GM19193 (cell line): ENCODE results near the gene PYHIN1.

Experiments
- POLR2A ChIP-seq: IDR thresholded peaks from 4 replicates; pipeline ENCODE4 v1.6.1; 2011; ENCODE audit not compliant: insufficient read depth, insufficient read length; ENCODE audit errors: extremely low read depth

PYHIN1 gene

DNA sequence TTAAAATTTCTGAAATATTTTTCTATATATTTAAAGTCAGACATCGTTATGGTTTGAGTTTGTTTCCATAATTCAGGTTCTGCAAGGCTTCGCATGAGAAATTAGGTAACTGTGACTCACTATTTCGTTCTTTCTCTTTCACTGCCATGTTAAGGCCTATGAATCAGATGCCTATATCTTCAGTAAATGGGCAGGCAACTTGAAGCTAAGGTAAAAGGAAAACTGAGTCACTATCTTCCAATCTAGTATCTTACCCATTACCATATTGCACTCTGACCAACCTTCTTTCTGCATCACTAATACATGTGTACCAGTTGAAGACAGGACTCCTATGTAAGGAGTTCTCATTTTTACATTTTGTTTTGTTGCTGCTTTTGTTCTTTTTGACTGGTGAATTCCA is 37.8 kb downstream of the PYHIN1 start:
- TF ChIP-seq POLR2A: no peak

- TF ChIP-seq POLR2A: no peak
Measured at GRCh38 chr1:158969855-158970254, 38.5 kb downstream of the PYHIN1 start.

- no peak for TF ChIP-seq POLR2A
Measured at GRCh38 chr1:158972841-158973240, 41.5 kb downstream of the PYHIN1 start.

DNA sequence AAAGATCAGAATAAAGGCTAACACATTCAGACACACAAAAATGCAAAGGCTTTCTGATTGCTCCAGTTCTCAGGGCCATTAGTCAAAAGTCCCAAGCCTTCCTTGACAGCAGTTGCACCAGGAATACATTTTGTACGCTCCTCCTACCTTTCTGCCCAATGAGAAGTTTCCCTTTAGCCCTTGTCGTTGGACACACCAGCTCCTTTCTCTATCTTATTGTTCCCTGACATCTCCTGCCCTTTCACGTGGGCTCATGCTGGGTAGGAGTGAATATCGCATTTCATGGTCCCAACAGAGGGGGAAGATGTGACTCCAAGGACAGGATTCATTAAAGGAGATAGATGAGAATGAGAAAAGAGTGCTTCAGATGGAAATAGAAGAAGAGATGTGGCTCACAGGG is 44.9 kb downstream of the PYHIN1 start:
- TF ChIP-seq POLR2A: no peak

DNA sequence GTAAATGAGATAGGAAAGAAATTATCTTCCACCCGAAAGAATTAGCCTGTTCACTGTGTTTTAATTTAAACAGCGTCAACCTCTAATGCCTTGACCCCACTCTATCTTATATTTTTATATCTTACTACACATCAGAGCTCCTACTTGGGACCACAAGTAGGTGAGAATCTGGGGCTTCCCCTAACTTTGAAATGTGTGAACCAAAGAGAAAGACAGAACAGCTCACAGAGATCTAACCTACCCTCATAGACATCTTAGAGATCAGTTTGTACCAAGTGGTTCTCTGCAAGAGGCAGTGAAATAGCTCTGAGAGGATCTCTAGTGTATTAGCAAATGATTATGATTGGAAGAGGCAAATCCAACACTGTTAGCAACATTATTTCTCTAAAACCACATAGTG is 47.4 kb downstream of the PYHIN1 start:
- no peak for TF ChIP-seq POLR2A

- TF ChIP-seq POLR2A: no peak
Measured at GRCh38 chr1:158979229-158979628, 47.9 kb downstream of the PYHIN1 start.

GRCh38 chr1:158983235-158983634 is 51.9 kb downstream of the PYHIN1 start:
- no peak for TF ChIP-seq POLR2A

DNA sequence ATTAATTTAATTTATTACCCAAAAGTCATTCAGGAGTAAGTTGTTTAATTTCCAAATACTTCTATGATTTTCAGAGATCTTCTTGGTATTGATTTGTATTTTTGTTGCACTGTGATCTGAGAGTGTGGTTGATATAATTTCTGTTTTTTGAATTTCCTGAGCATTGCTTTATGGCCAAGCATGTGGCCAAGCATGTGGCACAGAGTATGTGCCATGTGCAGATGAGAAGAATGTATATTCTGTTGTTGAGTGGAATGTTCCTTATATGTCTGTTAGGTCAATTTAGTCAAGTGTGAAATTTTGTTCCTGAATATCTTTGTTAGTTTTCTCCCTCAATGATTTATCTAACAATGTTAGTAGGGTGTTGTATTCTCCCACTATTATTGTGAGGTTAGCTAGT is 53.0 kb downstream of the PYHIN1 start:
- TF ChIP-seq POLR2A: no peak

GRCh38 chr1:158989424-158989823 is 58.1 kb downstream of the PYHIN1 start:
- TF ChIP-seq POLR2A: no peak

GRCh38 chr1:158992787-158993312 is 61.5 kb downstream of the PYHIN1 start:
- TF ChIP-seq POLR2A: no peak

DNA sequence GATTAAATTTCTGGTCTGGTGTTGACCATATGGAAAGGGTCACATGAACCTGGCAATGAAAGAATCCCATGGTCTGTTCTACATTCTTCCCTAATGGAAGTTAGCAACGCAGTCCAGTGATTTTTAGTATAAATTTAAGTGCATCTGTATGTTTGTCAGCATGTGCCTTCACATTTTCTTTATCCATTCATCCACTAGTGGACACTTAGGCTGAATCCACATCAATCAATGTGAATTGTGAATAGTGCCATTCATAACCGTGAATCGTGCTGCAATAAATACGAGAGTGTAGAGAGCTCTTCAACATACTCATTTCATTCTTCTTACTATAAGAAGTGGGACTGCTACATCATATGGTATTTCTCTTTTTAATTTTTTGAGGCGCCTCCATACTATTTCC is 65.6 kb downstream of the PYHIN1 start:
- TF ChIP-seq POLR2A: no peak

DNA sequence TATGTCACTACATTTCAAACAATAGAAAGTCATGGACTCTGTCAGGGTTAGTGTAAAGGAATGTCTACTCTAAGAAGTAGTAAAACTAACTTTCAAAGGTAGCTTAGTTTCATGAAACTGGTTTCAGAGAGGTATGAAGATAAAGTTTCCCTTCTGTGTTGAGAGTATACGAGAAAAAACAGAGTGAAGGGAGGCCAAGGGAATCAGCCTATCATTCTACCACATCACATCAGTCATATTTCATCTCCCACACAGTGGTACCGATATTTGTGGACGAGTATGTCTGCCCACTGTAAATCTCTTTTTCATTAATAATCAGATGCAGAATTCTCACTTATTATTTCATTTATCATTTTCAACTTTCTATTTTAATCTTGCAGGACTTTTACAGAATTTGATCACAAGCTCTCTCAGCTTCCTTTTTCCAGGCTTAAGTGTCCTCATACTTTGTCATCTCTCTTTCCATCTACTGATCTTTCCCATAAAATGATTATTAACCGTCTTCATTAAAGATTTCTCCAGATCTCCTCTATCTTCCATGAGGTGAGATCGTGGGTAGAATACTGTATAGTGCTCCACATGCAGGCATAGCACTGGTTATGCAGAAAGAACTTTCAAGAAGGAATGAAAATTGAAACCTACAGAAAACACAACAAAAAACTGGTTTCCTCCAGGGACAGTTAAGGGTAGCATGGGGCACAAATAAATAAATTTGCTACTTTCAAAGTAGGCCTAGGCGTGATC is 66.9 kb downstream of the PYHIN1 start:
- TF ChIP-seq POLR2A: no peak

GRCh38 chr1:158998781-158999161 is 67.4 kb downstream of the PYHIN1 start:
- no peak for TF ChIP-seq POLR2A

- TF ChIP-seq POLR2A: no peak
Measured at GRCh38 chr1:158999316-159000069, 68.1 kb downstream of the PYHIN1 start.

DNA sequence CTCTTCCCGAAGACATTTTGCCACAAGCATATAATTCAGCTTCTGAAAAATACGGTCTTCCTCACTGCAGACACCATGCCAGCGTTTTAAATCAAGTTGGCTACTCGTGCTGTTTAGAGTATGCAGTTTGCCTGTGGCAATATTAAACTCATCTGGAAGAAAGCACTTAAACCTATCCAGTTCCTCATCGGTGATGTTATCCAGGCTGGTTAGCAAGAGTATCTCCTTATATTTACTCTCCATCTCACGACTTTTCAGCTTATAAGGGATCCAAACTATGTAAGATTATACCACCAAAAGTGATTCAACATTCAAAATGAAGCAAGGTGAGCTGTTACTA is 68.7 kb downstream of the PYHIN1 start:
- no peak for TF ChIP-seq POLR2A

DNA sequence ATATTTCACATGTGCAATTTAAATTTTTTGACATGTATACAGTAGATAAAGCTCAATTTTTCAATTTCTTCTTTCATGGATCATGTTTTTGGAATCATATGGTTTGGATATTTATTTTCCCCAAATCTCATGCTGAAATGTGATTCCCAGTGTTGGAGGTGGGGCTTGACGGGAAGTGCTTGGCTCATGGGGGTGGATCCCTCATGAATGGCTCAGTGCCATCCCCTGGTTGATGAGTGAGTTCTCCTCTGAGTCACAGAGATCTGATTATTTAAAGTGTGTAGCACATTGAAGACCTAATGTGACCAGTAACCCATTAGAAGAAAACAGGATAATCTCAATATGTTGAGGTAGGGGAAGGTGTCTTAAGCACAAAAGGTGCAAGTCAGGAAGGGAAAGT is 69.3 kb downstream of the PYHIN1 start:
- TF ChIP-seq POLR2A: no peak
